K562 (cell line): ENCODE results near the gene SPATA32. TPM values are rescaled to one million over a fixed set of nuclear protein-coding genes. Genes with fewer than 3 reads are reported as not detected.

Source experiments
- ATF3 ChIP-seq, 2 experiments: fragments of 450-650 bp in 1 of 2; sonication (generic) in 1 of 2; formaldehyde crosslinking in 1 of 2; IDR thresholded peaks in 1 of 2; conservative IDR thresholded peaks in 1 of 2; 2 replicates each; pipeline versions ENCODE4 v1.6.1 to v1.8.1; 2016 to 2023; ENCODE audit warnings: mild to moderate bottlenecking in 2 of 2, moderate library complexity in 2 of 2, inconsistent platforms in 1 of 2, missing genetic modification reagents in 1 of 2
- EGR1 ChIP-seq: fragments of 450-650 bp; conservative IDR thresholded peaks from 2 replicates; pipeline ENCODE4 v1.6.1; 2017; ENCODE audit warnings: mild to moderate bottlenecking
- EP300 ChIP-seq: IDR thresholded peaks from 2 replicates; pipeline ENCODE4 v1.6.1; 2012; ENCODE audit warnings: low read length, improper control_type of control experiment
- FOS ChIP-seq: IDR thresholded peaks from 3 replicates; pipeline ENCODE4 v1.6.1; 2011; ENCODE audit not compliant: insufficient read length; ENCODE audit errors: extremely low read depth
- HDAC2 ChIP-seq: fragments of 450-650 bp; IDR thresholded peaks from 2 replicates; pipeline ENCODE4 v1.6.1; 2016; ENCODE audit warnings: mild to moderate bottlenecking
- MNT ChIP-seq, 2 experiments: fragments of 450-650 bp; conservative IDR thresholded peaks; 2 replicates each; pipeline ENCODE4 v1.6.1; 2017; ENCODE audit warnings: mild to moderate bottlenecking in 2 of 2, moderate library complexity in 2 of 2
- XRCC5 ChIP-seq: fragments of 200-400 bp; formaldehyde crosslinking; IDR thresholded peaks from 2 replicates; pipeline ENCODE4 v1.6.1; 2017; ENCODE audit warnings: low read depth, mild to moderate bottlenecking, low read length
- ZBTB40 ChIP-seq, 2 experiments: fragments of 450-650 bp in 1 of 2; sonication (generic) in 1 of 2; formaldehyde crosslinking in 1 of 2; IDR thresholded peaks; 2 replicates each; pipeline versions ENCODE4 v1.7.1 to v1.9.0; 2016 to 2022; ENCODE audit warnings: inconsistent platforms in 1 of 2, mild to moderate bottlenecking in 1 of 2, missing genetic modification reagents in 1 of 2
- ZNF592 ChIP-seq: fragments of 450-650 bp; IDR thresholded peaks from 2 replicates; pipeline ENCODE4 v1.6.1; 2017; ENCODE audit warnings: antibody characterized with exemption, mild to moderate bottlenecking
- polyA plus RNA-seq, 8 experiments: library from polyadenylated mRNA; depleted of rRNA in 4 of 8; stranded (reverse) in 5 of 8; unstranded in 3 of 8; fragments of >200 nt; fragmentation: Nextera tagmentation in 2 of 8; fragmentation: Illumina TruSeq in 1 of 8; extraction: Ambion mirVana in 2 of 8; extraction: Trizol in 1 of 8; gene quantifications; 2 replicates each; pipeline versions ENCODE4 v1.2.1 to v1.2.3, GENCODE V29; 2011 to 2014; ENCODE audit warnings: inconsistent platforms in 1 of 8, missing spikeins in 1 of 8
- total RNA-seq, 7 experiments: library from RNA; depleted of rRNA in 6 of 7; stranded (reverse); fragments of >200 nt in 6 of 7; fragmentation: Illumina TruSeq in 2 of 7; extraction: Trizol in 2 of 7; gene quantifications; 2 replicates each; pipeline versions ENCODE4 v1.2.1 to v1.2.3, GENCODE V29; 2011 to 2021; ENCODE audit warnings: low replicate concordance in 1 of 7

The SPATA32 gene
- total and polyA plus RNA-seq, 9 of the 15 experiments (the other 6 are each of a cell fraction or from before 2014, with no cell fraction given), result 0.03 to 0.06 TPM; not detected in 7

GRCh38 chr17:45225964-45226530 lies 35.8 kb downstream of the SPATA32 start (continued):
- peak; percentile 68 for TF ChIP-seq ZBTB40 (IDR thresholded peaks at IDR 0.05)
- no peak for TF ChIP-seq ZBTB40 (CRISPR knock-in tag; IDR thresholded peaks at IDR 0.05)
- peak; percentile 35; the same call in 1 of the 2 replicates for TF ChIP-seq HDAC2
- peak; percentile 87 to 92 for TF ChIP-seq MNT (conservative IDR thresholded peaks at IDR 0.05)
- no peak for TF ChIP-seq FOS
- peak; percentile 21; the same call in 1 of the 2 replicates for TF ChIP-seq ATF3 (IDR thresholded peaks at IDR 0.05)
- TF ChIP-seq ATF3 (CRISPR knock-in tag; conservative IDR thresholded peaks at IDR 0.05), result no peak
- peak; percentile 88 for TF ChIP-seq EGR1
- peak; percentile 85 for TF ChIP-seq EP300
- TF ChIP-seq ZNF592, result peak; percentile 94
- TF ChIP-seq XRCC5, result 0 out of 2 replicates have a peak, but pooled peaks have one; percentile 40
